HG03460 (cell line): ENCODE measurements around the gene NPAS3.

Experiments
- ATAC-seq: cut with Tn5 transposase; IDR thresholded peaks from one replicate; pipeline ENCODE4 v1.9.1; 2021; ENCODE audit not compliant: unreplicated experiment

NPAS3 gene

GRCh38 chr14:33768458-33768830 lies 829.8 kb downstream of the NPAS3 start:
- no peak for ATAC-seq

- ATAC-seq, result no peak
These were observed 834.7 kb downstream of the NPAS3 start for GRCh38 chr14:33773205-33774030.

DNA sequence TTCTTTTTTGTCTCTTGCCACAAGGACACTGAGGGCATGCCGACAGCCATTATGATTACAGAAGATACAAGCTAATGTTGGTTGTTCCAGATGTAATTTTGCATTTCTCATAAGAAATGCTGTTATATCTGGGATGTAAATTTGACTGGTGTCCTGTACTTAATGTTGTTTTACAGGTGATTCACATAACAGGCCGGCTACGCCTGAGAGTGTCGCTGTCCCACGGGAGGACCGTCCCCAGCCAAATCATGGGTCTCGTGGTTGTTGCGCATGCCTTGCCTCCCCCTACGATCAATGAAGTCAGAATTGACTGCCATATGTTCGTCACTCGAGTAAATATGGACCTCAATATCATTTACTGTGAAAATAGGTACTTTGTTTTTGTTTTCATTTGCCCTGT lies 835.5 kb downstream of the NPAS3 start:
- no peak for ATAC-seq

- no peak for ATAC-seq
These were observed 836.2 kb downstream of the NPAS3 start for GRCh38 chr14:33774723-33775470.

DNA sequence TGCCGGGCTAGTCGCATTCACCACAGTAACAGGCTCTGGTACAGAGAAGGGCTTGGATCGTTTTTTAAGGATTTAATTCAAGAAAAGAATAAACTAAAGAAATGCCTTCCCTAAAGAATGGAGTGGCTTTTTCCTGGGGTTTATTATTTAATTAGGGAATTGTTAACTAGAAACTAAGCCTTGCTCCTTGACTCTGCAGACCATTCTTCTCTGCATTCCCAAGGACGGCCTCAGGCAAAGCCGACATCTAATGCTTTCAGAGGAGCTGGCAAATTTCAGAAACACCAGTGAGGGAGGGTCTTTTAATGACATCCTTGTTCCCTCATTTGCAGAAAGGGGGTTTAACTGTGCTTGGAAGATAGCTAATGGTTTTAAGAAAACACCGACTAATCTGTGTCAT lies 838.2 kb downstream of the NPAS3 start:
- no peak for ATAC-seq

DNA sequence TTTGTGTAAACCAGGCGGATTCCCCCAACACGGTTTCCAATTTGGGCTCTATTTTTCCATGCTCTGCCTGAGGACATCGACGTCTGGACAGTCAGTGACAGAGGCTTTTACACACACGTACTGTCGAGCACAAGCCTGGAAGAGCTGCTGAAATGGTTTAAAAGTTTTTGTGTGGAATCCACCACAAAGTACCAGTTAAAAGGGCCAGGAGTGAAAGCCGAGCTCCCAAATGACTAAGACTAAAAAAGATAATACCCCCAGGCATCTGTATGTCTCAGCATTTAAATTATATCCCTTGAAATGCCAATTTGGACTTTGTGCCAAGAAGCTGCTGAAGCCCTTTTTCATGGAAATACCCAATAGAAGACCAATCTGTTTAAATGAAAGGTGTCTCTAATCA lies 839.0 kb downstream of the NPAS3 start:
- no peak for ATAC-seq

DNA sequence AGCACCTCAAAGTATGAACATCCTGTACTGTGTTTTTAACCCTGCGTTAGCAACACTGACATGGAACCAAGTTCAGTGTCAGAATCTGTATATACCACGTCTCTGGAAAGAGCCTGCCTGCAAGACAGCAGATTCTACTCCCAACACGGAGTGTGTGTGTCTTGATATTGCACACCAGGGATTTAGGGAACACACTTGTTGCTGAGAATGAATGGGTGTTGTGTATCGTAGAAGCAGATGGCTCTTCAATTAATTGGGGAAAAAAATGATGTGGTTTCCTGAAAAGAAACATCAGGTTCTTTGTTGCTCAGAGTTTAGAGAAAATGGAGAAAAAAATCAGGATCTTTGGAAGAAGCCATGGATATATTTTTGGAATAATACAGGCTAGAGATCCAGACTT lies 841.4 kb downstream of the NPAS3 start:
- ATAC-seq, result no peak

DNA sequence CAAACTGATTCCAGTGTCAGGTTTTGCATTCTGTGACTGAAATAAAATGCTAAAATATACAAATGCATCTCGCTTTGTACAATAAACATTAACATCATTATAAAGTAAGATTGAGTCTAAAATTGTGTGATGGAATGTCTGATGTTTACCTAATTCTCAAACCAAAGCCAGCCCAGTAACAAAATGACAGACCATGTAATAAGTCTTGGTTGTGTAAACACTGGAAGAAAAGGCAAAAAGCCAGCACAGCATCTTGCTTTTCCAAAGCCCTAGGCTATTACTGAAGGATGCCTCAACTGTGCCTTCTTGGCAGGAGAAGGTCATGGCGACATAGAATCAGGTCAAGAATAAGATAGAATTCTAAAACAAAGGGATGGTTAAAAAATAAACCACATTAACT lies 842.6 kb downstream of the NPAS3 start:
- ATAC-seq, result no peak

GRCh38 chr14:33782923-33783322 lies 844.2 kb downstream of the NPAS3 start:
- no peak for ATAC-seq

DNA sequence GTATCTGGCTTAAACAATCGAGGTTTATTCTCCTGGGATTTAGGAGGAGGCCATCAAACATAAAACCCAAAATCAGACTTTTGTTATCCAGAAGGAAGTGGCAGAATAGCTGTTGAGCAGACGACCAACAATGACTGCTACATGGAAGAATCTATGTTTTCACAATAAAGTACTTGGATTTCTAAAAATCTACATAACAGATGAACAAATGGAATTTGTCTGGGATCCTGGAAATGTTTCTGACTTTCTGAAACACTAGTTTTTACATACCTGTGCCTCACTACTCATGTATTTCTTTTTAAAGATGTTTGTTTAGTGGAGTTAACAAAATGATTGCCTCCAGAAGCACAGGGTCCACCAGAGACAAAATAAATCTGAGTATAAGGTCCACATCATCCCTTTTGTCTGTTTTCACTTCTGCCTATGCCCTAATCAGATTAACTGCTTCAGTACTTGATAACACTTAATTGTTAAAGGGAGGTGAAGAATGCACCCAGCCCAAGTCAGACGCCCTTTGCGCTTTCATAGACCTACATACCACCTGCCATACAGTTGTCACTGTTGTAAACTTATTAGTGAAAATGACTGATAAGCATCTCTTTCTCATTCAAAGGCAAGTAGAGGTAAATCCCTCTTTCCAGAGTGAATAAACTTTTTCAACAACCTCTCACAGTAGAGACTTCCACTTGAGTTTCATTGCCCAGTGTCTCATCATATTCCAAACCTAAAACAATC lies 847.6 kb downstream of the NPAS3 start:
- no peak for ATAC-seq

DNA sequence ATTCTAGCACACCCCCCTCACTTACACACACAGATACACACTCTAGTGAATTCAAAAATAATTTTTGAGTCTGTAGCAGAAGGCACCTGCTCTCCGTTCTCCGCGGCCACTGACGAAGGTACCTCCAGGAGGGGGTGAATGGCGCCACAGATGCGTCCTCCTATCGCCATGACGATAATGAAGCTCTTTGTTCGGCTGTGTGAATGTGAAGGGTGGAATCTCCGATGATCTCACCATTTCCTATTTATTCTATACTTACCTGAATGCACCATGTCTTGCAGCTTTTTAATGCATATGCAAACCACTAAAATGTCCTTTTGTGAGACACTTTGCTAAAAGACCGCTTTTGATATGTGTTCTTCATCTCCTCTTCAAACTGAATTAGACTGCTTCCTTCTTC lies 849.5 kb downstream of the NPAS3 start:
- no peak for ATAC-seq

DNA sequence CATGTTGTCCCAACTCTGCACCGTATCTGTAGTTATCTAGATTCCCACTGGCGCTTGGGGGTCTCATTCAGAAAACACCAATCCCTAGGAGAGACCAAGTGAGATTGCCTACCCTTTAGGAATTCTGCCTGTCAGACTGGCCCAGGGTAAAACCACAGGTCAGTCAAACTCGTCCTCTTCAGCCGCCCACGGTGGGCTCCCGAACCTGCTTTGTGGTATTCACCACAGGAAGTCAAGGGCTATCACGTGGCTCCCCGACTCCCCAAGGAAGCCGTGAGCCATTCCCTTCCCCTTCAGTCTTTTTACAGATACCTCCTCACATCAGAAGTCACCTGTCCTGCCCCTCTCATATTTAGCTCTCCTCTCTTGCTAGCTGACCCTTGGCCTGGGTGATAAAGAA lies 852.3 kb downstream of the NPAS3 start:
- no peak for ATAC-seq

- ATAC-seq, result peak; percentile 56
These were observed 853.5 kb downstream of the NPAS3 start for GRCh38 chr14:33792009-33792719.

GRCh38 chr14:33792720-33793368 lies 854.2 kb downstream of the NPAS3 start:
- peak; percentile 50 for ATAC-seq

- ATAC-seq, result no peak
These were observed 854.9 kb downstream of the NPAS3 start for GRCh38 chr14:33793398-33794110.

GRCh38 chr14:33794791-33795305 lies 856.2 kb downstream of the NPAS3 start:
- no peak for ATAC-seq

GRCh38 chr14:33796356-33796755 lies 857.7 kb downstream of the NPAS3 start:
- ATAC-seq, result no peak

DNA sequence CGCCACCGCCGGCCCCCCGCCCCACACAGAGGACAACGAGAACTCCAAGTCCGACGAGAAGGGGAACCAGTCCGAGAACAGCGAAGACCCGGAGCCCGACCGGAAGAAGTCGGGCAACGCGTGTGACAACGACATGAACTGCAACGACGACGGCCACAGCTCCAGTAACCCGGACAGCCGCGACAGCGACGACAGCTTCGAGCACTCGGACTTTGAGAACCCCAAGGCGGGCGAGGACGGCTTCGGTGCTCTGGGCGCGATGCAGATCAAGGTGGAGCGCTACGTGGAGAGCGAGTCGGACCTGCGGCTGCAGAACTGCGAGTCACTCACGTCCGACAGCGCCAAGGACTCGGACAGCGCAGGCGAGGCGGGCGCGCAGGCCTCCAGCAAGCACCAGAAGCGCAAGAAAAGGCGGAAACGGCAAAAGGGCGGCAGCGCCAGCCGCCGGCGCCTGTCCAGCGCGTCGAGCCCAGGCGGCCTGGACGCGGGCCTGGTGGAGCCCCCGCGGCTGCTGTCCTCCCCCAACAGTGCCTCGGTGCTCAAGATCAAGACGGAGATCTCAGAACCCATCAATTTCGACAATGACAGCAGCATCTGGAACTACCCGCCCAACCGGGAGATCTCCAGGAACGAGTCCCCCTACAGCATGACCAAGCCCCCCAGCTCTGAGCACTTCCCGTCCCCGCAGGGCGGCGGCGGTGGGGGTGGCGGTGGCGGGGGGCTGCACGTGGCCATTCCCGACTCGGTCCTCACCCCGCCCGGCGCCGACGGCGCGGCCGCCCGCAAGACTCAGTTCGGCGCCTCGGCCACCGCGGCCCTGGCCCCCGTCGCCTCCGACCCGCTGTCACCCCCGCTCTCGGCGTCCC lies 861.3 kb downstream of the NPAS3 start:
- ATAC-seq, result no peak

DNA sequence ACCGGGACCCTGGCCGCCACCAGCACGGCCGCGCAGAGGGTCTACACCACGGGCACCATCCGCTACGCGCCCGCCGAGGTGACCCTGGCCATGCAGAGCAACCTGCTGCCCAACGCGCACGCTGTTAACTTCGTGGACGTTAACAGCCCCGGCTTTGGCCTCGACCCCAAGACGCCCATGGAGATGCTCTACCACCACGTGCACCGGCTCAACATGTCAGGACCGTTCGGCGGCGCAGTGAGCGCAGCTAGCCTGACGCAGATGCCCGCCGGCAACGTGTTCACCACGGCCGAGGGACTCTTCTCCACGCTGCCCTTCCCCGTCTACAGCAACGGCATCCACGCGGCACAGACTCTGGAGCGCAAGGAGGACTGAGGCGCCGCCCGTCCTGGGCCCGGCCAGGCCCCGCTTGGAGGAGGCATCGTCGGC lies 862.1 kb downstream of the NPAS3 start:
- ATAC-seq, result no peak
